GM19035 (cell line): Measurements from ENCODE around the gene TRIM29.

ENCODE experiments used
- ATAC-seq: cut with Tn5 transposase; IDR thresholded peaks from one replicate; pipeline ENCODE4 v1.9.1; 2021; ENCODE audit not compliant: unreplicated experiment

Gene TRIM29

DNA sequence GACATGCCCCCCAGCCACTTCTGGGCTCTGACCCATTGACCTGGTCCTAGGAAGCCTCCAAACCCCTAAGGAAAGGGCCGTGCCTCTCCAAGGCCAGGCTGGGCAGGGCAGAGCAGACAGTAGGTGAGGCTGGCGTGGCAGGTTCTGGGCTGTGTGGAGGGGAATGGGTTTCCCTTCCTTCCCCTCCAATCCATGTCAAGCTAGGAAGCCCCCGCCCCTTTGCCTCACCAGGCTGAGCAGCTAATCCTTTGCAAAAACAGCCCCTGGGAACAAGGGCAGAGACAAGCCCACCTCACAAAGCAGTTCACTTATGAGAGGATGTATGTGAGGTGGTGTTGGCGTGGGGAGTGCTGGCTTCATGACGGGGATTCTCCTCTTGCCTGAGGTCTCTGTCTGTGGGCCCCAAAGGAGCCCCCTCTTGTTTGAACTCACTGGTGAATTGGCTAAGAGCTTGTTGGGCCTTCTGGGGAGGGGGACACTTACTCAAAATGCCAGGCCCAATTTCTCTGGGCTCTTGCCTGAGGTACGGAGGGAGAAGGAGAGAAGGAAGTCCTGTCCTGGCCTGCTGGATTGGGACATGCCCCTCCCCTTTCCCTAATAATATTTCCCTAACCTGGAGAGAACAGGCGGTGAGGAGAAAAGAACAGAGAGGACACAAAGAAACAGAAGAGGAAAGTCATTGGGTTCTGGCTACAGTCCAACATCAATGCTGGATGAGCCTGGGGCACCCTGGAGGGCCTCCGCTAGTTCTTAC lies 1.6 kb upstream of the TRIM29 start:
- ATAC-seq: no peak

DNA sequence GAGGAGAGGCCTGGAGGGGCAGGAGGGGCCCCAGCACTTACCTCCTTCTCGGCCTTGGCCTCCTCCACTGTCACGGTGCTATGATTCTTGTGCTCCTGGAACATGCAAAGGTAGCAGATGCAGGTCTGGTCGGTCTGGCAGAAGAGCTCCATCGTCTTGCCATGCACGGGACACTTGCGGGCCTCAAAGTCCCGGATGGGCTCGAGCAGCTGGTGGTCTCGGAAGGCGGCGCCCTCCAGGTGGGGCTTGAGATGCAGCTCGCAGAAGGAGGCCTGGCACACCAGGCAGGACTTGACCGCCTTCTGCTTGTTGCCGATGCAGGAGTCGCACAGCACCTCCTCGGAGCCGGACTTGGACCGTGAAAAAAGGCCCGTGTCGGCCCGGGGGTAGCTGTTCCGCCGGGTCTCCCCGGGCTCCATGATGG lies 714 bp downstream of the TRIM29 start:
- ATAC-seq: no peak

DNA sequence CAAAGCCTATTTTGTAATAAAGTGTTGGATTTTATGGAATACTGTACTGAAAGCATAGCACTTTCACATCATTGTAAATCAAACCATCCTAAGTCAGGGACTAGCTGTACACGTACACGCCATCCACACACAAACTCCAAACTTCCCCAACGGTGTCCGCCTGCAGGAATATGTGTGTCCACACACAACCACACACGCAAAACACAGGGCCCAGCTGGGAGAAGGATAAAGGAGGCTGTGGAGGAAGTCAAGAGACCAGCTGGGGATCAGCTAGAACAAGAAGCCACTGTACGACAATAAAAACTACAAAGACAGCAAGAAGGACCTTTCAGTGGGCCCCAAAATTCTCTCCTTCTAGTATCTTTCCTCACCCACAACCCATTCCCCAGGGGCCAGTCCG lies 1.6 kb downstream of the TRIM29 start:
- ATAC-seq: no peak

DNA sequence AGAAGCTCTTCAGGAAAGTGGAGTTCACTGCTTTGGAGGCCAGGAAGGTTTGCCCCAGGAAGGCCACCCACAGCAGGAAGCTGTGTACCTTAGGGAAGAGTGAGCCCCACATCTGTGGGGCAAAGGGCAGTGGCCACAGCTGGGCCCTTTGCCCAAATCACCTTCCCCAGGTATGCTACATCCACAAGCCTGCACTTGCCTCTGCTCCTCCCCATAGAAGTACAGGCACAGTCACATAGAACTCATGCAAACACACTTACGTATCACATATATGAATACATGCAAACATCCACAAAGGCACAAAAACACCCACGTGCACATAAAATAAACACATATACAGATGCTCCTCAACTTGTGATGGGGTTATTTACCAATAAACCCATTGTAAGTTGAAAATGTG lies 2.1 kb downstream of the TRIM29 start:
- ATAC-seq: no peak

DNA sequence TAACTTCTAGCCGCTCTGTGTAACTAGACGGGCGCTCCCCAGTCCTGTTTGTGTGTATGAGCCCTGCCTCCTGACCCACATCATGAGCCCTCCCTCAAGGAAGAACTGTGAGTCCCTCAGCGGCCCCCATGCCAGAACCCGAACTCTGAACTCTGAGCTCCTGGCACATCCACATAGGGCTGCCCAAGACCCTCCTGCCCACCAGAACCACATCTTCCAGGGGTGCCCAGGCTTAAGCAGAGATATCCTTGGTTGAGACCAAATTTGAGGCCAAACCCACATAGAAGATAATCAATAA lies 3.0 kb downstream of the TRIM29 start:
- no peak for ATAC-seq

DNA sequence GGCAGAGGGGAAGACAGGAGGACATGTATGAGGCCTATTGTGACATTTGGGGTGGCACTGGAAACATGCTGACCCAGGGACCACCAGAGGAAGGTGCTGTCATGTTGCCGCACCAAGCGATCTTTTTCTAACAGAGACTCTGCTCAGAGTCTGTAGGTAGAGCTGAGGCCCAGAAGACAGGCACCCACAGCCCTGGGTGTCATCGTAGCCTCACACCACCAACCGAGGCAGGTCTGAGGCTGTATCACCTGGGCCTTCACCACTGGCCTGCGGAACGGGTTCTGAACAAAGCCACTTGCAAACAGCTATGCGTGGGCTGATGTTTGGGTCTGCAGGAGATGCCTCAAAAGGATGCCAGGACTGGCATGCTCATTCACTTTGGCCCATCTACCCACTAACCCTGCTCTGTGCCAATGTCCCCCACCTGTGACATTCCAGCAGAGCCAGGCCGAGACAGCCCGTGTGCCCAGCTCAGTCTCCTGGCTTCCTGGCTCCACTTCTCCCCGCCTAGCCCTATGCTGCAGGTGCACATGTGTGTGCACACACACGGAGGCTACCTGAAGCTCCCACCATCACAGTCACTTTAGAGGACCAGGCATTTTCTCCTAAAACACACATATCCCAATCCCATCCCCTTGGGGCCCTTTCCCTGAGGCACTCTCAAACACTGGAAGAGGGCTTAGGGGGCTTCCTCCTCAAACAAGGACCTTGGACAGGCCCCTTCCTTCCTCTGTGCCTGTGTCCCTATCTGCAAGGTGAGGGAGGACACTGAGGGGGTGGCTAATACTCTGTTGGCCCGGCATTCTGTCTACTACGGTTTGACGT lies 3.6 kb downstream of the TRIM29 start:
- ATAC-seq: no peak

DNA sequence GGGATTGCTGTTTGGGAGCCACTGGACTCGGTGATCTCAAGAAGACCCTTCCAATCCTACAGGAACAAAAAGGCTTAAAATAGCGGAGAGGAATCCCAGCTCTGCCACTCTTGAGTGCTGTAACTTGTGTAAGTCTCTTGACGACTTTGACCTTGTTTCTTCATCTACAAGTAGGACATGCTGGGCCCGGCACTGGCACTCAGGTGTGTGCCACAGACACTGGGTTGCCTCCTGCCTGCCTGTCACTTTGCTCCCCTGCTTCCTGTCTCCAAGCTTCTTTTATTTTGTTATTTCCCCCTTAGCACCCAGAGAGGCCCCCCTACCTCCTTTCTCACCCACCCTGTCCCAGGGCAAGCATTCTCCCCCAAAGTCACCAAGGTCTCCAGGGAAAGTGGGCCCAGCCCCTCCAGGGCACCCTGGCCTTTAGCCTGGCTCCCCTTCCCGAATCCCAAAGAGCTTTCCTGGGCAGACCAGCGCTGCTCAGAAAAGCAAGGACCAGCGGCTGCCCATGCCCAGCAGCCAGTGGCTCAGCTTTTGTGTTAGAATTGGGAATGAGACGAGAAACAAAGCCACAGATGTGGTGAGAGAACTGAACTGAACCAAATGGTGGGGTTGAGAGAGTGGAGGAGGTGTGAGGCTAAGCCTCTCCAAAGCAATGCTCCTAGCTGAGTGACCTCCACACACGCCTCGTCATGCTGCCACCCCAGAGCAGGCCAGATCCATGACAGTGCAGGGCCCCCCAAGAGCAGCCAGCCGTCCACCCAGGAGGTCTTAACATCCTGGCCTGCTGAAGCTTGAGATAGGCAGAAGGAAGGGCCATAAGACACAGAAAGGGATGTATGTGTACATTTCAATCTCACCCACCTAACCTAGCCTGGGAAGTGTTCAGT lies 4.5 kb downstream of the TRIM29 start:
- no peak for ATAC-seq

DNA sequence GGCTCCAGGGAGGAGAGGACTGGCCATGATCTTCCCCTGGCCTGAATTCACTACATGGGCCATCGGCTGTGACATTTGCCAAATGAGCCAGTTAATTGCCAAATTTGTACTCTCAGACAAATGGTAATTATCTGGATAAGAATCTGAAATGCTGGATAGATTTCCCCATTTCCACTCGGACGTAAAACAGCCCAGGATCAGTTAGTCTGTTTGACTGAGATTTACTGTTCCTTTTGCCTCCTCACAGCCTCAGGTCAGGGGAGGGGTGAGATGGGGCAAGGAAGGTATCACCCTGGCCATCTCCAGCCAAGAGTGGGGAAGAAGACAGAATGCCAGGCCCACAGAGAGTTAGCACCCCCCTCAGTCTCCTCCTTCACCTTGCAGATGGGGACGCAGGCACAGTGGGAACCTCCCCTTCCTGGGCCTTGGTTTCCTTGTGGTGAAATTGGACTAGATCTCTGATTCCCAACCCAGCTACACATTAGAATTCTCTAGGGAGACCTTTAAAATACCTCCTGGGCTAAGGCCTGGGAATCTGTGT lies 5.2 kb downstream of the TRIM29 start:
- ATAC-seq: no peak

DNA sequence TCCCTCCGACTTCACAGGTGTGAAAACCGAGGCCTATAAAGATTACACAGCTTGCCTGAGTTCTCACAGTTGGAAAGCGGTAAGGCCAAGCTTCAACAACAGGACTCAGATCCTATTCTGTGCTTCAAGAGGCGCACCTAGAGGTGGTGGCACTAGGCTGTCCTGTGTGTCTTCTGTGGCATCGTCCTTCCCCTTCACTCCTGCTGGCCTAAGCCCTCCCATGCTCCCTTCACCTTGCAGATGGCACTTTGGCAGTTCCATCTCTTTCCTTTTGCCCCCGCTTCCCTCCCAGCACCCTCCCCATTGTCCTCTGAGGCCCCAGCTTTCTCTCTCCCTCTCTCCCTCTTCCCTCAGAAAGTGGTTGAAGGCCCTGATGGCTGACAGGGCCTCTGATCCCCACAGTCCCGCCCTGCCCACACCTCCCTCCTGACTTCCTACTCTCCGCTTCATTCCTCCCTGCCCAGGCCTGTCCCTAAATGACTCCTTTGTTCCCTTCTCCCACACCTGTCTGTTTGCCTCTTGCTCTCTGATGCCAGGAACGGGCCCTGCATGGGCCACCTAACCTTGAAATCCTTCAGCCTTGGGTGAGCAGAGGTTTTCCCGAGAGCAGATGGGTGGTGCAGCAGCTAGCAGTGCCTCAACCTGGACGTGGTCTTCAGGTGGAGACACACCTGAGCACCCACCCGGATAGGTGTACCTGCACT lies 5.8 kb downstream of the TRIM29 start:
- no peak for ATAC-seq

DNA sequence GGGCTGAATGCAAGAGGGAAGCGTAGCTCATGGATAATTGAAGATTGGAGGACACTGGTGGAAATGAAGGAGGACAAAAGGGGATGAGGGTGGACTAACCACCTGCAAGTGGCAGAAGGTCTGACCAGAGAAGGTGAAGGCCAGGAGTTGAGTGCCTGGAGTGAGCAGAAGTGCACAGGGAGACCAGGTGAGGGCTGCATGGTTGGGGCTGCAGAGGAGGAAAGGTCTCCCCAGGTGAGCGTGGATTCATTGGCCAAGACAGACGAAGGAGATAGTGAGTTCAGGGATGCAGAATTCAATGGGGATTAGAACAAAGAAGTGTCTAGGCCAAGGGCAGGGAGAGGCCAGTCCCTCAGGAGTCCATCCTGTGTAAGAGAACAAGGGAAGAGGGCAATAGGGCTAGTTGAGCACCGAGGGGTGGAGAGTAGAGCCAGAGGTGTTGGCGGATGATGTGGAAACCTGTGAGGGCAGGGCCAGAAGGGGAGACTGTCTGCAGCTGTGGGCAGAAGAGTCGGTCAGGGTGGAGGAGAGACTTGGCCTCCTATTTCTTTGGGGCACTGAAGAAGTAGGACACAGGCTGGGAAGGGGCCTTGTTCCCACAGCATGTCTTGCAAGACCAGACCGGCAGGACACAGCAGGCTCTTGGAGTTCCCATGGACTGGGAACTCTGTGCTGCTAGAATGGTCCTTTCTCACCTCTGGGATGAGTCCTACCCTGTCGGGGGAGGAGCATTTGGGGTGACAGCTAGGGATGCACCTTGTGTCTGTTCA lies 6.7 kb downstream of the TRIM29 start:
- no peak for ATAC-seq

DNA sequence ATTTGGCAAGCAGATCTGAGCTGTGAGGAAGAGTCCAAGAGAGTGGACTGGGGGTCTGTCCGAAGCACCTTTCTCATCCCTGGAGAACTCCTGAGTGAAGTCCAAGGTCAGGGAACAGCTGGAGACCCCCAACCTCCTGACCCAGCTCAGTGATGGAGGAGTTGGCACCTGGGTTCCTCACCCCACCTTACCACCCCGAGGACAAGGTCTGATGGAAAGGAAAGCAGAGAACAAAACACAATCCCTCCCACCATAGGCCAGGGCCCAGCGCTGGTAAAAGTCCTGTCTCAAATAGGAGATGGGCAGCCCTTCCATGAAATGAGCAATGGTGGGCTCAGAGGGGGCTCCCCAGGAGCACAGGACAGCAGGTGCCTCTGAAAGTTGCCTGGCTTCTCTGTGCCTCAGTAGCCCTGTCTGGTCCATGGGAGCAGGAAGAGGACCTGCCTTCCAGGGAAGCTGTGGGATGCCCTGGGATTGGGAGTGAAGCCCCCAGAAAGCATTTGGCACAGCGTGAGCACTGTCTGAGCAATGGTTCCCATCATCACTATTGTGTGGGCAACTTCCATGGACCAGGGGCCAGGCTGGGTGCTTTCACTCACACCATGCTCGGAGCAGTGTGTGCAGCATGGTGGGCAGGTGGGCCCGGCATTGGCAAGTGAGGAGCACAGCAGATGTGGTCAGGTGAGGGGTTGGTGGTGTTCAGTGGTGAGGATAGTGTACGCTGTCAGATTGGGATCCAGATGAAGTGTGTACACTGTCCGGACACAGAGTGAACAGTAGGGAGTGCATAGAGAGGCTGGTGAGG lies 7.5 kb downstream of the TRIM29 start:
- ATAC-seq: no peak

DNA sequence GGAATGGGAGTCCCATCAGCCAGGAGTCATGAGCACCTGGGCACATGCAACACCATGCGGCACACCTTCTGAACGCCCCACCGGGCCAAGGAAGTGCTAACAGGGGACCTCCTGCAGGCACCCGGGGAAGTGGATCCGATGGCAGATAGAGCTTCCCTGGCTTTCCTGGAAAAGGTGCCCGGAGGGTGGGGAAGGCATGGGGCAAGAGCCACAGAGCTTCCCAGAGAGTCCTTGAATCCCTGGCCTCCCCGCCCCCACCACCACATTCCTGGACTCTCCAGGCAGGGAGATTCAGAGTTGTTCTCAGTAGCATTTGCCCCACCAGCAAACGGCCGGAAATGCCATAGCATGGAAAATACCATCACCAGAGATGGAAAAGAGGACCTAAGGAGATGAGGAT lies 8.3 kb downstream of the TRIM29 start:
- no peak for ATAC-seq

DNA sequence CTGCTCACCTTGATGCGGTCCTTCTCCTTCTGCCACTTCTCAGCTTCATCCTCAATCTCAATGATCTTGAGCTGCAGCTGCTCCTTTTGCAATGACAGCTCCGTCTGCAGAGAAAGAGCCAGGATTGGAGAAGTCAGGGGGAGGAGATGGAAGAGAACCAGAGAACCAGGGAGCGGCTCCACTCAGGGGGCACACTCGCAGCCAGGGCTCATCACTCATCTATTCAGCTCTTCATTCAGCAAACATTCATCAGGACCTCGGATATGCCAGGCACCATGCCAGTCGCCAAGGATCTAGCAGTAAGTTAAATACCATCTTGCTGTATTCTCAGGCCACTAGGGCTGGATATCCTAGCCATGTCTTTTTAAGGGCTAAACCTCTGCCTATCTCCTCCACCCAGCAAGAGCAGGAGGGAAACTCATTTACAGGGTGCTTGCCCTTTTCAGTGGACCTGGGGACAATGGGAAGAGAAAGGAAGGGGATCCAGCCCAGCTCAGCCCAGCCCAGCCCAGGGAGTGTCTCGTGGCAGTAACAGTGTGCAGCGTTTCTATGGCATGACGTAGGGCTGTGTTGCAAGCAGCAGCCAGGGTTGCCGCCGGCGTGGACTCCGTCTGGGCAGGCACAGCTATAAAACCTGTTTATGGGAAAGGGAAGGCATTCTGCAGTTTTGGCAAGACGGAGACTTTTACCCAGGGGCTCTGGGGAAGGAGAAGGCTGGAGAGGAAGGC lies 9.4 kb downstream of the TRIM29 start:
- no peak for ATAC-seq

DNA sequence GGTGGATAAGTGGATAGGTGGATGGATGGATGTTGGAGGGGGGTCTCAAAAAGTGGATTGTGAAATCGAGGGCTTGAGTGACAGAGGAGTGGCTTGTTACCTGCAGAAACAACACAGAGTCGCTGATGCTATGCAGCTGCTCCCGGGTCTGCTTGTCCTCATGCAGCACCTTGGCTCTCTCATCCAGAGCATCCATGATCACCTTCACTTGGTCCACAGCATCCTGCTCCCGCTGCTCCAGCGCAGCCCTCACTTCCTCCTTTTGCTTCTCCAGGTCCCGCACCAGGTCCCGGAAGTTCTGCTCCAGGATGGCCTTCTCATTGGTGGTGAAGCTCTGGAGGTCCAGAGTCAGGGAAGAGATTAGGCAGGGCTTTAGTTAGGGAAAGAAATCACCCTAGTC lies 10.7 kb downstream of the TRIM29 start:
- ATAC-seq: no peak

DNA sequence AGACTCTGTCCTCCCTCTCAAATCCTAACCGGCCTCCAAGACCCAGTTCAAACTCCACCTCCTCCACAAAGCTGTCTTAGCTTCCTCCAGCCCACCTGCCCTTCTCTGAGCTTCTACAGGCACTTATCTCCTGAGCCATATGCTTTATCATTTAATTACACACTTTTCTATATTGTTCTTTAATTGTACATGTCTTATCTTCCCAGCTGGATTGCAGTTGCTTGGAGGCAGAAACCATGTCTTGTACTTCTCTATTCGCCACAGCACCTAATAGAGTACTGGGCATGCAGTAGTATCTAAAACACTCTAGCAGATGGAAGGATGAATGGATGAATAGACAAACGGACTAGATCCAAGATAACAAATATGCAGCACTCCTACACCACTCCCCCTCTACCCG lies 11.3 kb downstream of the TRIM29 start:
- no peak for ATAC-seq

DNA sequence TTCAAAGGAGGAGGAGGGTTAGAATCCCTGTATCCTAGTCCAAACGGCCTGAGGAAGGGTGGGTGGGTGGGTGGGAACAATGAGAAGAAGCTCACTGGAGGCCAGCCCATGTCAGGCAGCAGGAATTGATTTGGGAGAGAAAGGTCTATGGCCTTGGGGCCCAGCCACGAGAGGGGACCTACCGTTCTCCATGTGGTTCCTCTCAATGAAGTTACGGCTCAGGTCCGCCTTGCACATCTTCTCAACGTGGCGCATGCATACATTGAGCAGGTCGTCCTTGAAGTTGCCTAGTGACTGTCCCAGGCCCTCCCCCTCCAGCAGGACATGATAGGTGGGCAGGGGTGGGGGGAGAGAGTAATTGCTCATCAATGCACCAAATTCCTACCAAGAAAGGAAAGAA lies 12.4 kb downstream of the TRIM29 start:
- ATAC-seq: no peak

DNA sequence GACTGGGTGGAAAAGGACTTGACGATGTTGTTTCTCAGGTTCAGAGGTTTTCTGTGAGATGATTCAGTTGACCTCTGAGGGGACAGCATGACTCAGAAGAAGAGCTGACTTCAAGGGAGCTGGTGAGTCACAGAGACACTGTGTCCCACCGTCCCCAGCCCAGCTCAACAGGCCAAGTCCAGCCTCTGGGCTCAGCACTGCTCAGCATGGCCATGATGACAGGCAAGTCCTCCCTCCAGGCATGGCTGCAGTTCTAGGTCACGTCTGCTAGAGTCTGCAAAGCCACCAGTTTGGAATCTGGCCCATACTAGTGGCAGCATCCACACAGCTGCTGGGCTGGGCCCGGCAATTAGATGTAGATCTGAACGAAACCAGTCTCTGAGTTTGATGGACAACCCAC lies 12.9 kb downstream of the TRIM29 start:
- no peak for ATAC-seq

DNA sequence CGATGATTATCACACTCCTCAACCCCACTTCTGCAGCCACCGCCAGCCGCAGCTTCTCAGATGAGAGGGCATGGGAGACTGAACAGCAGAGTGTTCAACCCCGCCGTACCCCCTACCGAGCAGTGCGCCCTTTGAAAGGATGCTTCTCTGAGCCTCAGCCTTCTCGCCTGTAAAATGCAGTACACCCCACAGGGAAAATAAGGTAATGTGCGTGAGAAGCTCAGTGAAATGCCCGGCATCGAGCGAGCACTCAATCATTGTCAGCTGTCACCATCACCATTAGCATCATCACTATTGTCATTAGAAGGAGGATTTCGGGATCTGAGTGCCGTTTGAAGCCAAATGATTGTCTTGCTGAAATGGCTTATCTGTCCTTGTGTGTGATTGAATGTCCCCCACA lies 13.6 kb downstream of the TRIM29 start:
- no peak for ATAC-seq

DNA sequence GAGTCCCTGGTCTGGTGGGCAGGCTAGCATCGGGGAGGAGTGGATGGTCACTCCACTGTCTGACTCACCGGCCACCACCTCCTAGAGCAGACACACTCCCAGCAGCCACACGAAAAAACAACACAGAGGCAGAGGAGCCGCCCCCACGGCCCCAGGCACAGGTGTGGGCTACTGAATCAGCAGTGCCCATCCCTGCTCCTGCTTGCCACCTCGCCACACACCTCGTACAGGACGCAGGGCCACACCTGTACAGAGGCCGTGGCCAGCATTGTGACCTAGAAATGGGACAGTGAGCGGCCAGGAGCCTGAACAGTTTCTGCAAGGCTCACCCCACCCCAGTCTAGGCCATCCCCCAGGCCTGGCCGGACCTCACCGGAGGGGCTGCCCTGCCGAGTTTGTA lies 14.0 kb downstream of the TRIM29 start:
- no peak for ATAC-seq
